CD4-positive, alpha-beta T cell treated with Interleukin-21 for 1 hour (primary cell): Measurements from ENCODE around the gene LILRB1.
A peak's percentile ranks its signal among the peaks of the same experiment; 100 is the strongest.
"Not testable (repeated sequence)": the region's sequence is repeated elsewhere in the genome, so short reads cannot be mapped to it uniquely, and the experiment has no call there.

Source experiments
- DNase-seq: peaks from one replicate; pipeline ENCODE4 v3.0.0-alpha.2; 2020

The LILRB1 gene

DNA sequence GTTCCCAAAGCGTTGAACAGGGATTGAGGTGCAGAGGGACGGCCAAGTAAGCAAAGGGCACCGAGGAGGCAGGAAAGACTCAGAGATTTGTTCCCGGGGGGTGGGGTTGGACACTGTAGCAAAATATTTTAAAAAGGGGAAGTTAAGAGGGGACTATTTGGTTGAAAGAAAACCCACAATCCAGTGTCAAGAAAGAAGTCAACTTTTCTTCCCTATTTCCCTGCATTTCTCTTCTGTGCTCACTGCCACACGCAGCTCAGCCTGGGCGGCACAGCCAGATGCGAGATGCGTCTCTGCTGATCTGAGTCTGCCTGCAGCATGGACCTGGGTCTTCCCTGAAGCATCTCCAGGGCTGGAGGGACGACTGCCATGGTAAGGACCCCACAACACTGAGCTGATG is at the start of gene LILRB1:
Gene LILRB1, plus strand, starts transcription at position 223 of the 400 bp plus-strand sequence. CDS start 590 bp downstream, outside the sequence.
- DNase-seq, result not testable (repeated sequence)

DNA sequence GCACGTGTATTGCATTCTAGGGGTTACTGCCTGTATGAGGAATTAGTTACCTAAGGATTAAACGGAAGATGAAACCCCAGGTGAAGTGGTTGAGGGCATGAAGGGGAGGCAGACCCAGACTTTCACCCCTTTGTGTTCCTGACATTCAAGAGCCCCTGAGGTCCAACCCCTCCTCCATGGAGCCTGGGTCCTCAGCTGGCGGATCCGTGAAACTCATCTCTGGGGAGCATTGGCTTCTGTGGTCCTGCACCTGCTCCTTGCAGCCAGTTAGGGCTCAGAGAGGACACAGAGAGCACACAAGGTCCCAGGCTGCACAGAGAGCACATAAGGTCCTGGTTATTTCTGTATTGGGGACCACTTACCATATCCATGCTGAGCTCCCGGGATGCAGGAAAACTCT is 43.9 kb upstream of the LILRB1 start:
- no peak for DNase-seq

GRCh38 chr19:54587026-54587425 is 43.3 kb upstream of the LILRB1 start:
- DNase-seq, result no peak

GRCh38 chr19:54593445-54593844 is 36.8 kb upstream of the LILRB1 start, which contains the start of gene LILRA1:
Gene LILRA1, plus strand, starts transcription at chr19:54593632. Its CDS starts 613 bp downstream, at chr19:54594245.
- not testable (repeated sequence) for DNase-seq

GRCh38 chr19:54593931-54594626 is 36.2 kb upstream of the LILRB1 start:
- not testable (repeated sequence) for DNase-seq

- DNase-seq, result no peak
Measured at GRCh38 chr19:54594737-54595136, 35.5 kb upstream of the LILRB1 start.

DNA sequence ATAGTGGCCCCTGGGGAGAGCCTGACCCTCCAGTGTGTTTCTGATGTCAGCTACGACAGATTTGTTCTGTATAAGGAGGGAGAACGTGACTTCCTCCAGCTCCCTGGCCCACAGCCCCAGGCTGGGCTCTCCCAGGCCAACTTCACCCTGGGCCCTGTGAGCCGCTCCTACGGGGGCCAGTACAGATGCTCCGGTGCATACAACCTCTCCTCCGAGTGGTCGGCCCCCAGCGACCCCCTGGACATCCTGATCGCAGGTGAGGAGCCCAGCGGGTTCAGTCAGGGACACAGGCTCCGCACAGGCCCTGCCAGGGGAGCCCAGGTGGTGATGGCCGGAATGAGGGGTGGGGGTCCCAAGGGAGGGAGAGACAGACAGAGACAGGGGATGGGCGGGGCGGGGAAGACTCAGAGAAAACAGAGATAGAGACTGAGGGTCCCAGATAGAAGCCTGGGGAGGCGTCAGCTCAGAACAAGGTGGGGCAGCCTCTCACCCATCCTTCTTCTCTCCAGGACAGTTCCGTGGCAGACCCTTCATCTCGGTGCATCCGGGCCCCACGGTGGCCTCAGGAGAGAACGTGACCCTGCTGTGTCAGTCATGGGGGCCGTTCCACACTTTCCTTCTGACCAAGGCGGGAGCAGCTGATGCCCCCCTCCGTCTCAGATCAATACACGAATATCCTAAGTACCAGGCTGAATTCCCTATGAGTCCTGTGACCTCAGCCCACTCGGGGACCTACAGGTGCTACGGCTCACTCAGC is 34.4 kb upstream of the LILRB1 start:
- not testable (repeated sequence) for DNase-seq

DNA sequence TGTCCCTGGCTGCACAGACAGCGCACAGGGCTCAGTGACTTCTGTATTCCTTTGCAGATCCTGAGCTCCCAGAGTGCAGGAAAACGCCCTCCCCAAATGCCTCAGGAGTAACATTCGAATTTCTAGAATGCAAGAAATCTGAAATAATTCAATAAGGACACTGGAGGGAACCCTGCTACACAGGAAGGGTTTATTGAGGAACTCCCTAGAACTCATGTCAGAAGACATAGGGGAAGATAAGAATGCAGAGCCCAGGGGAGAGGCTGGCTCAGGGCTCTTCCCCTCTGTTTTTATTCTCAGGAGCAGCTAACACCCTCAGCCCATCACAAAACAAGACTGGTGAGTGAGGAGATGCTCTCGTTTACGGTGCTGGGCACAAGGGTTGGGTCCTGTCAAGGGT is 30.1 kb upstream of the LILRB1 start:
- DNase-seq, result no peak

- DNase-seq, result no peak
Measured at GRCh38 chr19:54606230-54606629, 24.1 kb upstream of the LILRB1 start.

DNA sequence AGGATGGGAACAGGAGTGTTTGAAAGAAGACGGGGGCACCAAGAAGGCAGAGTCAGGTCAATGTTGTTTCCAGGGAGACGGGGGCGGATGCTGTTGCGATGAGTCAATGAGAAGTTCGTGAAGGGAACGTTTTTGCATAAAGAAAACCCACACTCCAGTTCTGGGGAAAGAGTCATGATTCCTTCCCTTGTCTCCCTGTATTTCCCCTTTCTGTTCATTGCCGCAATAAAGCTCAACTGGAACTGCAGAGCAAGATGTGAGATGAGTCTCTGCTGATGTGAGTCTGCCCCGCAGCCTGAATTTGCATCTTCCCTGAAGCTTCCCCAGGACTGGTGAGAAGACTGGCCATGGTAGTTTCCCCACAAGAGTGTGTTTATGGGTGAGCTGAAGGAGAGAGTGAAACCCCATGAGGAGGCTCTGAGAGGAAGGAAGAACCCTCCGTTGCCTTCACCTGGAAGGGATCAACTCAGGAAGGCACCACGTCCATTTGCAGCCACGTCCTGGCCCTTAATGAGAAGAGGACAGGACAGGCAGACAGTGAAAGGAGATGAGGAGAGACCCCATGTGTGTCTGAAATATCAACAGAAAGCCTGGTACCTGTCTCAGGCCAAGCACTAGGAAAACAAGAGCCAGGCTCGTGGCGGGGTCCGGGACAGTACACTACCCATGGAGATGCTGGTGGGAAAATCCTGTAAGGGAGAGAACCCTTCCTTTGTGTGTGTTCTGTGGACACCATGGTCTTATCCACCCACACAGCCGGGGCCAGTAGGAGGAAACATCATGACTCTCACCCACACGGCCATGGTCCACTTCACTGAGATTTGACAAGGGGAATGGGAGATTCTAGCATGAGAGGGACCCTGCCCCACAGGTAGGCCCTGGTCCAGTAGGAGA is 23.1 kb upstream of the LILRB1 start:
- DNase-seq, result no peak

DNA sequence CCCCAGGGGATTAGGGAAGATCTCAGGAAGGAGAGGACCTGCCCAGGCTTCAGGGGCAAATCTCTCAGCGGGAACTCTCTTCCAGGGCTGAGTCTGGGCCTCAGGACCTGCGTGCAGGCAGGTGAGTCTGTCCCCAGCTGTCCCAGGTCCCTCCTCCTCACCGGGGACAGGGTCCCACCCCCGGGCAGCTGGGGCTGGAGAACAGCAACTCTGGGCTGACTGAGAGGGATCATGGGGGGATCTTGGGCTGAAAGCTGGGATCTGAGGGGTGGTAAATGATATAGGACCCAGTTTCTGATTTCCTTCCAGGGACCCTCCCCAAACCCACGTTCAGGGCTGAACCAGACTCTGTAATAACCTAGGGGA is 22.5 kb upstream of the LILRB1 start:
- no peak for DNase-seq

- no peak for DNase-seq
Measured at GRCh38 chr19:54608205-54608604, 22.1 kb upstream of the LILRB1 start.

DNA sequence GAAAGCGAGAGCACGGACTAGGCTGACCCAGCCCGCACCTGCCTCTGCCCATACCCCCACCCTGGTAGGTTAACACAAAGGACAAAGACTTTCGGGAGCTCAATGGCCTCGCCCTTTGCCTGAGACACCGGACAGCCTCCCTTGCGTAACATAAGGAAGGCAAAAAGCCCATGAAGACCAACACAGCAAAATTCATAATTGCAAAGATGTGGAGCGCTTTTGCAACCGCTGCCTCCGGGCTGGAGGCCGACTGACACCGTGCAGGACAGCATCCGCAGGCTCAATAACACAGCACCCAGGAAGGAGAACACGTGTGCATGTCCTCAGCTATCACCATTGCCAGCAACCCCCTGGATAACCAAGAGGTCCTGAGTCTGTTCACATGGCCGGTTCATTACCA is 21.5 kb upstream of the LILRB1 start:
- DNase-seq, result no peak

DNA sequence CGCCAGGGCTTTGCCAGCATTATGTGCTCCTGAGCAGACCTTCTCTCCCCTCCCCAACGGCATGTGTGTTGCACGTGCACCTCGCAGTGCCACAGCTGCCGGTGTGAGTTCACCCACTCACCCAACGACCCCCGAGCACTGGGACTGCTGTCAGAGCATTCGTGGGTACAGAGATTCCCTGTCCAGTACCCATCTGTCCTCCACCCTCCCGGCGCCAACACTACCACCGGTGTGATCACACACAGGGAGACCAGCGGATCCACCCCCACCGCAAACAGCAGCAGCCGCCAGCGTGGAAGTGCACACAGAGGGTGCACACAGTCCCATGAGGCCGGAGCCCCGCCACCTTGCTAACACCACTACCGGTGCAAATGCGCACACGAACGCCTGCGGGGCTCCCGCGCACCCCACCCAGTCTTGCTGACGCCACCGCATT is 20.9 kb upstream of the LILRB1 start:
- no peak for DNase-seq

- no peak for DNase-seq
Measured at GRCh38 chr19:54612428-54612827, 17.9 kb upstream of the LILRB1 start.

DNA sequence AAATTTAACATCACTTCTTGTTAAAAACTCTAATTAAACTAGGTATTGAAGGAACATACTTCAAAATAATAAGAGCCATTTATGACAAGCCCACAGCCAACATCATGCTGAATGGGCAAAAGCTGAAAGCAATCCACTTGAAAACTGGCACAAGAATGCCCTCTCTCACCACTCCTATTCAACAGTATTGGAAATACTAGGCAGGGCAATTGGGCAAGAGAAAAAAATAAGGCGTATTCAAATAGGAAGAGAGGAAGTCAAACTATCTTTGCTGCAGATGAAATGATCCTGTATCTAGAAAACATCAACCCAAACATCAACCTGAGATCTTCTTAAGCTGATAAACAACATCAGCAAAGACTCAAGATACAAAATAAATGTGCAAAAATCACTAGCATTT is 15.6 kb upstream of the LILRB1 start:
- DNase-seq, result no peak

- DNase-seq, result no peak
Measured at GRCh38 chr19:54616057-54616456, 14.2 kb upstream of the LILRB1 start.

- DNase-seq, result no peak
Measured at GRCh38 chr19:54616821-54617560, 13.3 kb upstream of the LILRB1 start.

- no peak for DNase-seq
Measured at GRCh38 chr19:54620464-54620863, 9.8 kb upstream of the LILRB1 start.

- no peak for DNase-seq
Measured at GRCh38 chr19:54622431-54622830, 7.9 kb upstream of the LILRB1 start.

DNA sequence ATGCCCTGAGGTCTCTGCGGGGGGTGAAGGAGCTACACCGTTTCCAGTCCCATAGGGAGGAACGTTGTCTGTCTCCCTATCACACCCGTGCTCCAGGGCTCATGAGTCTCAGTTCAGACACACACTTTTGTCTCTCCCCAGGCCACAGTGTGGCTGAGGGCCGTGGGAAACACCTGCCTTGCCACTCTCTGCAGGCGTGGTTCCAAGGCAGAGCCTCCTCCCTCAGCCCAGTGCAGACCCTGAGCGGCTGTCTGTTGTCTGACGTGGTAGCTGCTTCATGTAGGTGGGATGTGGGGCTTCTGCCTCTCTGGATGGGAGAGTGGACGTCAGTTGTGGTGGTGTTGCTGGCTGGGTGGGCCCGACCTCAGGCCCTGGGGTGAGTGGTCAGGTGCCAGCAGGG is 6.0 kb upstream of the LILRB1 start:
- DNase-seq, result peak; percentile 3

- DNase-seq, result not testable (repeated sequence)
Measured at GRCh38 chr19:54624934-54625730, 5.2 kb upstream of the LILRB1 start.
